ENCODE data around the gene ARHGAP33.
"Not testable (repeated sequence)": the region's sequence is repeated elsewhere in the genome, so short reads cannot be mapped to it uniquely, and the experiment has no call there.

ARHGAP33 gene

GRCh38 chr19:35756377-35757230 lies 18.8 kb upstream of the ARHGAP33 start, which contains the start of gene HSPB6:
Gene HSPB6, minus strand, starts transcription at chr19:35757029. Its CDS starts 21 bp downstream, at chr19:35757008.
- DNase-seq: no peak

- DNase-seq: peak; percentile 74
Measured at GRCh38 chr19:35757231-35757748, 18.1 kb upstream of the ARHGAP33 start.

DNA sequence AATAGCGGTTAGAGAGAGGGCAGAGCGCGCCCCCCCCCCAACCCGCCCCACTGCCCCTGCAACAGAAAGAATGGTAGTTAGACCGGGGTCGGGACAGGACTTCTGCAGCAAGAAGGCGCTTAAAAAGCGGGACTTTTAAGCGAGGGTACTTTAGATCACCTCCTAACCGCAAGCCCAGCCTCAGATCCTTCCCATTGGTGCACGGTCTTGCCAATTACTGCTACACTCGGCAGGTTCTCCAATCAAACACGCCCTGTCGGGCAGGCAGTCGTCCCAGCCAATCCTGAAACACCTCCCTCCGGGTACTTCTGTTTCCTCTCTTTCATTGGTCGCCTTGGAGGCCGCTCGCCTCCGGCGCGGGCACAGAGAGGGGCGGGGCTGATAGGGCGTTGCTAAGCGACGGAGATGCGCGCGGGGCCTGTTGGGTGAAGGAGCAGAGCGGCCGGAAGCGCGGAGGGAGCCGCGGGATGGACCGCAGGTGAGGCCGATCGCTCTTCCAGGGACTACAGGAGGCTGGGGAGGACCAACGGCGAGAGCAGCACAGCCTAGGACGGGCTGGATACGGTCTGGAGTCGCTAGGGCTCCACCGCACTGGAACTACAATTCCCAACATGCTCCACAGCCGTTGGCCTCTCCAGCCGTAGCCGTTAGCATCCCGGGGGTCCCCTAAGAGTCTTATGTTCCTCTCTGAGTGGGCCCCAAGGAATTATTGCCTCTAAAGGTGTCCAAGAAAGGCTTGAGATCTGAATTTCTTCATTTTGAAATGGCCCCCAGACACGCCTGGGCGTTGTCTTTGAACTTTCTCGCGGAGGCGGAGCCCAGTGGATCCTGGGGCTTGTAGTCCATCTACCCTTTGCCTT lies 17.4 kb upstream of the ARHGAP33 start, which contains the start of gene PROSER3:
Gene PROSER3 (plus strand): TSS at position 428 of the 860 bp plus-strand sequence. CDS start 40 bp downstream, at position 468.
- DNase-seq: peak; percentile 98

DNA sequence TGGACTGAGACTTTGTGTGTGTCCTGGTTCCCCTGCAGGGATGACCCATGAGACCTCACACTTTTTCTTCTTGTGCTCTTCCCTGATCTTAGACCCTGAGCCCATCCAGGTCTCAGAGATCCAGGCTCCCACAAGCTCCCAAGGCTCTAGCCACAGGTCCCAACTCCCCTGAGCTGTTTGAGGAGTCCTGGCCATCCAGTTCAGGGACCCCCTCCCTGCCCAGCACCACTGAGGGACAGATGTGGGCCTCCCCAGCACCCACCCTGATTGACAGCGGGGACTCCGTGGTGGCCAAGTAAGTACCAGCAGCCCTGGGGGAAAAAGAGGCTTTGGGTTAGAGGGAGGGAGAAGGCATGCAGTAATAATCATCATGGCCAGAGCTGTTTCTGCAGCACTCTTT lies 15.7 kb upstream of the ARHGAP33 start:
- DNase-seq: no peak

DNA sequence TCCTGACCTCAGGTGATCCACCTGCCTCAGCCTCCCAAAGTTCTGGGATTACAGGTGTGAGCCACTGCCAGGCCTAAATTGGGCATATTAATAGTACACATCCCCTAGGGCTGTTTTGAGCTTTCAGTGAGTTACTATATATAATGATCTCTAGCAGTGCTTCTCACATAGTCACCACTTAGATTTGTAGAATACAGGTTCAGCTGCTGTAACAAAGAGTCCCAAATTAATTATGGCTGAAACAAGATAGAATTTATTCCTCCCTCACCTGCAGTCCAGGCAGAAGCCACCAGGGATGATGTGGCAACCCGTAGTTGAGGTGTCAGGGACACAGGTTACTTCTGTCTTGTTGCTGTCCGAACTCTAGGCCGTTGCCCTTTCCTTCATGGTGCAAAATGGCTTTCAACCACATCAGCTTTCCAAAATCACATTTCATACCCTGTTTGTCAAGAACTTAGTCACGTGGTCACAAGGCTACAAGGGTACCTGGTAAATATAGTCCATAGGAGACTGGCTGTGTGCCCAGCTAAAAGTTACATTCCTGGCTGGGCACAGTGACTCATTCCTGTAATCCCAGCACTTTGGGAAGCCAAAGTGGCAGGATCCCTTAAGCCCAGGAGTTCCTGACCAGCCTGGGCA lies 14.5 kb upstream of the ARHGAP33 start:
- DNase-seq: no peak

GRCh38 chr19:35764432-35765315 lies 10.7 kb upstream of the ARHGAP33 start:
- DNase-seq: no peak

- no peak for DNase-seq
Measured at GRCh38 chr19:35766571-35767104, 8.7 kb upstream of the ARHGAP33 start.

DNA sequence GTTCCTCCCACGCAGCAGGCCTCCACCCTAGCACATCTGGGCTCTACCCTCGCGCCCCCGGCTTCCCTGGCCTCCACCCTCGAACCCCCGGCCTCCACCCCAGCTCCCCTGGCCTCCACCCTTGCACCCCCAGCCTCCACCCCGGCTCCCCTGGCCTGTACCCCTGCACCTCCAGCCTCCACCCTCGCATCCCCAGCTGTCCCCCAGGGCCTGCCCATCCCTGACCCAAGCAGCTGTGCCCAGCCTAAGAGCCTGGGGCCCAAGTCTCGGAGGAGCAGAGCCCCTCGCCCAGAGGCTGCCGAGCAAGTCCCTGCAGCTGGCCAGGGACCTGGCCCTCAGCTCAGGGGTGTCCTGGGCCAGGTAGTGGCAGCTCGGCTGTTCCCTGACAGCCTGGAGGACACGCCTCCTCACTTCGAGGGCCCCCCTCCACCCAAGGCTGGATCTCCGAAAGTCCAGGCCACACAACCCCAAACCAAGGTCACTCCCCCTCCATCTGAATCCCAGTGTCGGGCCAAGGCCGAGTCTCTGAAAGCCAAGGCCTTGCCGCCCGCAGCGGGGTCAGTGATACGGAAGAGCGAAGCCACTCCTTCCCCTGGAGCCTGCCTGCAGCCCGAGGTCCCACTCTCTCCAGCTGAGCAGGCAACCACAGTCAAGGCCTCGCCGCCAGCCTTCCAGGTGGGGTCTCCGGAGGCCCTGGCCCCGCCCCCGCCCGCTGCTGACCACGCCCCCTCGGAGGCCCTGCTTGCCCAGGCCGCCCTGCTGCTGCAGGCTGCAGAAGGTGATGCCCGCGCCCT lies 7.9 kb upstream of the ARHGAP33 start:
- peak; percentile 35 for DNase-seq

GRCh38 chr19:35768082-35768421 lies 7.3 kb upstream of the ARHGAP33 start:
- no peak for DNase-seq

DNA sequence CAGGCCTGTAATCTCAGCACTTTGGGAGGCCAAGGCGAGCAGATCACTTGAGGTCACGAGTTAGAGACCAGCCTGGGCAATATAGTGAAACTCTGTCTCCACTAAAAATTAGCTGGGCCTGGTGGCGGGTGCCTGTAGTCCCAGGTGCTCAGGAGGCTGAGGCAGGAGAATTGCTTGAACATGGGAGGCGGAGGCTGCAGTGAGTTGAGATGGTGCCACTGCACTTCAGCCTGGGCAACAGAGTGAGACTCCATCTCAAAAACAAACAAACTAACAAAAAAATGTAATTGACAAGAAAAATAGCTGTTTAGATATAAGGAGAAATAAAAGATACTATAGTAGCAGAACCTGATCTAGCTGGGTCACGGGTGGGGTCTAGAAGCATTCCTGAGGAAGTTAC lies 3.0 kb upstream of the ARHGAP33 start:
- not testable (repeated sequence) for DNase-seq

DNA sequence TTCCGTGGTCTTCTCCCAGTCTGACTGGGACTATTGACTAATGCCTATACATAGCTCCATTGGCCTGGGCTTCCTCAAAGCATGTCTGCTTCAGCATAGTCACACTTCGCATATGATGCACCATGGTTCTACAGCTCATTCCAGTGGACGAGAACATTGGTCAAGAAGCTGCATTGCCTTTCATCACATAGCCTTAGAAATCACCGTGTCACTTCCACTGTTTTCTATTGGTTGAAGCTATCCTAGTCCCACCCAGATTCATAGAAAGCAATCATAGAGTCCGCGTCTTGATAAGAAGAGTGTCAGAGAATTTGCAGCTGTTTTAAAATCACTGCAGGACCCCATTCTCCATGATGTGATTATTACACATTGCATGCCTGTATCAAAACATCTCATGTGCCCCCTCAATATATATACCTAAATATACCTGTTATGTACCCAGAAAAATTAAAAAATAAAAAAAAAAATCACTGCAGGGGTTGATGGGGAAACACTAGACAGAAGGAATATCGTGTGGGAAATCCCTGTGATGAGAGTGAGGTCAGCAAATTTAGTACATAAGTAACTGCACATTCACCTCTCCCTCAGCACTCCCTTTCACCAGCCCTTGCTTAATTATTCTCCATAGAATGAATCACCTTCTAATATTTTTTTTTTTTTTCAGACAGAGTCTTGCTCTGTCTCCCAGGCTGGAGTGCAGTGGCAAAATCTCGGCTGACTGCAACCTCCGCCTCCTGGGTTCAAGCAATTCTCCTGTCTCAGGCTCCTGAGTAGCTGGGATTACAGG lies 2.2 kb upstream of the ARHGAP33 start:
- peak; percentile 91 for DNase-seq

GRCh38 chr19:35774274-35775045 lies 904 bp upstream of the ARHGAP33 start:
- DNase-seq: no peak

- no peak for DNase-seq
Measured at GRCh38 chr19:35775046-35775297, 392 bp upstream of the ARHGAP33 start.

DNA sequence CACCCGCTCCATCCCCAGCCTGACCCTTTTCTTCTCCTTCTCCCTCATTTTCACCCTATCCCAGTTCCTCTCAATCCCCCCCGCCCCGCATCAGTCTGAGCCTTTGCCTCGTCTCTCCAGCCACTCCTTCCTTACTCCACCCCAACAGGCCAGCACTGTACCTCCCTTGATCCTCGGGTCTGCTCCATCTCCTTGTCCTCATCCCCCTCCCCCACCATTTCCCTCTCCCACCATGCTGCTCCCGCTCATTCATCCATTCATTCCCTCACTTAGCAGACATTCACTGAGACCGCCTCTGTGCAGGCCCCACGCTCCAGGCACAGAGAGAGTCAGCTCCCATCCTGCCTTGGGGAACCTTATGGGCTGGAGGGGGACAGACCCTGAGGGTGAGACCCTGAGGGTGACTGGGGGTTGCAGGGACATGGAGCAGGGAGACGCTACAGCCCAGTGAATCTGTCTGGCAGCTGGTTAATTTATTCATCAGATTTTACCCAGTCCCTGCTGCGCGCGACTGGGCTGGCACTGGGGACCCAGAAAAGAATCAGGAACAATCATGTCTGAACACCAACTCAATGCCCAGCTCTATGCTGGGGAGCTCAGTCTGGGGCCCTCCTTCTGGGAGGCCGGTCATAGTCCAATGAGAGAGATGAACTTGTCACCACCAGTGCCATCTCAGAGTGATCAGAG lies 881 bp downstream of the ARHGAP33 start:
- DNase-seq: no peak

DNA sequence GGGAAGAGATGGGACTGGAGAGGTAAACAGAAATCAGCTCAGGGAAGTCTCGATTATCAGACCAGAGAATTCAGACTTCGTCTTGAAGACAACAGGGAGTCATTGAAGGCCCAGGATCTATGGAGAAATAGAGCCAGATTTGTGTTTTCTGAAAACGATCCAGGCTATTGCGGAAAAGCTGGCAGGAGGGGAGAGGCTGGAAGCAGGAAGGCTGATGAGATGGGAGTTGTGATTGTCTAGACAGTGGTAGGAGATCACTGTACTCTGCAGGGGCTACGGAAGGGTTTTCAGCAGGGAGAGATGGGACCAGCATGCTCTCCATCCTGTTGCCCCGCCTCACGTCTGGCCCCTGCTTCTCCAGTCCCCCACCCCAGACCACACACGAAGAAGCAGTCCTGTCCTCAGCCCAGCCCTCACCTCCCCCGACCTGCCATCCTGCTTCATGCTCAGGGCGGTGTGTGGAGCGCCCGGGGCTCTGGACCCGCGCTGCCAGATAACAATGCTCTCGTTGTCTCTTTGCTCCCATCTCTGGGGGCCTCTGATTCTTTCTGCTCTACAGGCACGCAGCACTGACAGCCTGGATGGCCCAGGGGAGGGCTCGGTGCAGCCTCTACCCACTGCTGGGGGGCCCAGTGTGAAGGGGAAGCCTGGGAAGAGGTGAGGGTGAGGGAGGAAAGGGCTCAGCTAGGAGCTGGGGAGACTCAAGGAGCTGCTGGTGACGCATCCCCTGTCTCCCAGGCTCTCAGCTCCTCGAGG lies 1.9 kb downstream of the ARHGAP33 start:
- DNase-seq: no peak

GRCh38 chr19:35777961-35778360 lies 2.6 kb downstream of the ARHGAP33 start:
- no peak for DNase-seq

- no peak for DNase-seq
Measured at GRCh38 chr19:35779033-35779432, 3.7 kb downstream of the ARHGAP33 start.

DNA sequence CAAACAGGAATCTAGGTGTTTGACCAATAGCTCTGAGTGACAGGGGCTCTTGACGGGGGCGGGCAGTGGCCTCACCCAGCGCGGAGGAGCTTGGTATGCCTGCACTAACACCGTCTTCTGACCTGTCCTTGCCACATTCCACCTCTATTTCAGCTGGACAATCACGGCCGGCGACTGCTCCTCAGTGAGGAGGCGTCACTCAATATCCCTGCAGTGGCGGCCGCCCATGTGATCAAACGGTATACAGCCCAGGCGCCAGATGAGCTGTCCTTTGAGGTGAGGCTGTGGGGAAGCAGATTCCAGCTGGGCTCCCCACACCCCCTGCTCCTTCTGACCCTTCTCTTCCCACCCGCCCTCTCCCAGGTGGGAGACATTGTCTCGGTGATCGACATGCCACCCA lies 4.7 kb downstream of the ARHGAP33 start:
- no peak for DNase-seq
